Measurements from ENCODE around the gene PTPN12. TPM values are rescaled to one million over a fixed set of nuclear protein-coding genes. Genes with fewer than 3 reads are reported as not detected.
"Not testable (repeated sequence)": the region's sequence is repeated elsewhere in the genome, so short reads cannot be mapped to it uniquely, and the experiment has no call there.

The PTPN12 gene
- total RNA-seq, 1 donor from 2014 or later, result 56.3 TPM

DNA sequence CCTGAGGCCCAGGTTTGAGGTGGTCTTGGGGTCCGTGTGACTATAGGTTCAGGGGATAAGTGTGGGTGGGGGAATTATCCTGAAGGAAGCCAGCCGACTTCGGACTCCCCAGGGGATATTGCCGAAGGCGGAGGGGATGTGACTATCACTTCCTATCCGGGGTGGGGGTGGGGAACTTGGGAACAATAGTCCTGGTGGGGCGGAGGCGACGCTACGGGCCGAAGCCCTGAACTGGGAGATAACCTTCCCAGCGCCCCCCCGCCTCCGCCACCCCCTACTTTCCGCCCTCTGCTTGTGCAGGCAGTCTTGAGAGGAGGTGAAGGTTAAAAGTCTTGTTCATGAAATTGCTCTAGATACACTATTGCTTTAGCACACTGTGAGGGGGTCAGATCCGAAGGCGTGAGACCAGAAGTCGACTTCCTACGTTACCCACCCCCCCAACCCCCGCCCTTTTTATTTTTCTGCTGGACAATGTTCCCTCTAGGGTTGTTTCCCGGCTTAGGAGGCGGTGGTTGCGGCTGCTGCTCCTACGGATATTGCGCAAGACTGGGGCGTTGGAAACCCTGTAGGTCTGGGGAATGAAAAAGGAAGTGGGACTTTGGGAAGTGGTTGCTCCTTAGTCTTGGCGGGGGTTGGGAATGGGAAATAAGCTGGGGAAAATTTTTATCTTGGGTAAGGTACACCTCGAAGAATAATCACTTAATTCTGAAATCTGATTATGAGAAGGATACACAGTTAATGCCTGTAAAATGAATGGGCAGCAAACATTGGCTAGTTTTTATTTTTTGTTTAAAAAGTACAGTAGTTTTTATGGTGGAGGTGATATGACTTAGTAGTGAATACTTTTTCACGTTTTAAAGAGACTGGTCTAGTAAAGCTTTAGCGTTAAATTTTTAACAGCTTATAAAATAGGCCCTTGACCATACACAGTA lies 1.5 kb downstream of the PTPN12 start:
- peak; percentile 96 for DNase-seq

DNA sequence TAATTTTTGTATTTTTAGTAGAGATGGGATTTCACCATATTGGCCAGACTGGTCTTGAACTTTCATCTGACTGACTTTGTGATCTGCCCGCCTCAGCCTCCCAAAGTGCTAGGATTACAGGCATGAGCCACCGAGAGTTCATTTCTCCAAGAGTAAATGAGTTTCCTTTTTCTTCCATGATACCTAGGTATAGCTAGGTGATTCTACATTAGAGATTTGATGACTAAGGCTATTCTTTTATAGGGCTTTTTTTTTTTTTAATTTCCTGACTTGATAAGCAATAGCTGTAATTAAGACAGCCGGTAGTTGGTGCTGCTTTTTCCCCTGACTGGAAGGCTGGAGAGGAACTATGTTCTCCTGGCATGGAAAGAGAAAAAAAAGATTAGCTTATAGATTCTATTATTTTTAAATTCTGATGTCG lies 3.3 kb downstream of the PTPN12 start:
- peak; percentile 31 for DNase-seq

DNA sequence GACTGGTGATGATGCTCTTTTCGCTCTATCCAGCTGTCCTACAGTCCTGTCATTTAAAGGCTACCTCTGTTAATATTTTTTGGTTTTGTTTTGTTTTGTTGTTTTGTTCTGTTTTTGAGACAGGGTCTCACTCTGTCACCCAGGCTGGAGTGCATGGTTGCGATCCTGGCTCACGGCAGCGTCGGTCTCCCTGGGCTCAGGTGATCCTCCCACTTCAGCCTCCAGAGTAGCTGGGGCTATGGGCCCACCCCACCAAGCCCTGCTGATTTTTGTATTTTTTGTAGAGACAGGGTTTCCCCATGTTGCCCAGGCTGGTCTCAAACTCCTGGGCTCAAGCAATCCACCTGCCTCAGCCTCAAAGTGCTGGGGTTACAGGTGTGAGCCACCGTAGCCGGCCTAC lies 3.9 kb downstream of the PTPN12 start:
- DNase-seq, result not testable (repeated sequence)

DNA sequence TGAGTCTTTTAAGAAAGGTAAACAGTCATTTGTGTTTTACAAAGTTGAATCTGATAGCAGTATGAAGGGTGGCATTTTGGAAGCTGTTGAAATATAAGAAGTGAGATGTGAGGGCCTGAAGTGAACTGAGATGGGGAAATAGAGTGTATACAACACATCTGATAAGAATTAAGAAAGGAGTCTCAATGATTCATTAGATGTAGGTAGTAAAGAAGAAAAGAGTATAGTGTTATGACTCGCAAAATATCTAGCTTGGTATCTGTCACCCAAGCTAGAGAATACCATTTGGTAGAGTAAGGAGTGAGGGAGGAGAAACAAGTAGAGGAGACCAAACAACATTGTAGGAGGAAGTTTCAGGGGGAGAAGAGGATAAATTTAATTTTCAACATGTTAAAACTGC lies 5.3 kb downstream of the PTPN12 start:
- no peak for DNase-seq

DNA sequence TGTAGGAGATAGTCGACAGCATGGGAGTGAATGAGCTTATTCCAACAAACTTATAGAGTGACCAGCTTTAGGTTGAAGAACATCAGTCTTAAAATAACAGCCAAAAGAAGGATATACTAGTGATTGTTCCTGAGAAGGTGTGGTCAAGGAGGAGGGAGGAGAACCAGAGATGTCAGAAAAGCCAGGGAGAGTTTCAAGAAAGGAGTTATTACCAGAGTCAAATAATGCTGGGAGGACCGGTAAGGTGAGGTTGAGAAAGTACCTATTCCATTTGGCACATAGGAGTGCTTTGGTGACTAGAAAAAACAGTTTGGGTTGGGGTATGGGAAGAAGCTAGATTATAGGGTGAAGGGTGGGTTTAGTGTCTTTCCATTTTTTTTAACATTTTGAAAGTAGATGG lies 5.8 kb downstream of the PTPN12 start:
- no peak for DNase-seq

DNA sequence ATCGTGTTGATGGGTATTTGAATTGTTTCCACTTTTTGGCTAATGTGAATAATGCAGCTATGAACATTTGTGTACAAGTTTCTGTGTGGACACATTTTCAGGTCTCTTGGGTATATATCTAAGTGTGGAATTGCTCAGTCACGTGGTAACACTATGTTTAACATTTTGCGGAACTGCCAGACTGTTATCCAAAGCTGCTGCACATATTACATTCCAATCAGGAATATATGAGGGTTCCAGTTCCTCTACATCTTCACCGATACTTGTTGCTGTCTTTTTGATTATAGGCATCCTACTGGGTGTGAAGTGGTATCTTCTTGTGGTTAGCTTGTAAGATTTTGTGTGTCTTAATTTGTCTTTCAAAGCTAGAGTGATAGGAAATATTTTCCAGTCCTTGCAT lies 6.8 kb downstream of the PTPN12 start:
- no peak for DNase-seq

DNA sequence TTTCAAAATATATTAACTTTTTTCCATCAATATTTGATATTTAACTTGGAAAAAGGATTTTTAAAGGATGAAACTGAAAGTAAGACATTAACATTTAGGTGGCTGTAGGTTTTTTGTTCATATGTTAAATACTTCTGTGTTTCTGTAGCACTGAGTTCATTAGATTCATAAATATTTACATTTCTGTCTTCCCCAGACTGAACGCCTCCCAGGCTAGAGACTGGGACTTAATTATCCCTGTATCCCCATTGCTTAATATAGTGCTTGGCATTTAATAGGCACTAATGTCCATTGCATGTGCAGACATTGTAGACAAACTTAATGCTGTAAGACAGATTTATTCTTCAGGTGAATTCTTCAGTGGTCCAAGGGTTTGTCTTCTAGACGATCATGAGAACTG lies 7.4 kb downstream of the PTPN12 start:
- no peak for DNase-seq

DNA sequence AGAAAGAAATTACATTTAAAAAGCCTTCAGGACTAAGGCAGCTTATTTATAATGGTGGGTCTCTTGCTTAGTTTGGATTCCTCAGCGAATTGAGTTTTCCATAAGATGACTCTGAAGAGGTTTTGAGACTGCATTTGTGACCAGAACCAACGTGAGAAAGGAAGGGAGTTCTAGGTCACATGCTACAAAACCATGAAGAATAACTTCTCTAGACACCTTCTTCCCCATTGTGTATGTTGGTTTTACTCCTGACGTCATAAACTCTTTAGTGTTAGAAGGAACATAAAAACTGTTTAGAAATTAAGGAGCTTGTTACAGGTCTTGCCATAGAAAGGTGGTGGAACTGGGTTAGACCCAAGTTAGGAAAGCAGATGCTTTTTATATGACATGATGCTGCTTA lies 11.1 kb downstream of the PTPN12 start:
- DNase-seq, result no peak

DNA sequence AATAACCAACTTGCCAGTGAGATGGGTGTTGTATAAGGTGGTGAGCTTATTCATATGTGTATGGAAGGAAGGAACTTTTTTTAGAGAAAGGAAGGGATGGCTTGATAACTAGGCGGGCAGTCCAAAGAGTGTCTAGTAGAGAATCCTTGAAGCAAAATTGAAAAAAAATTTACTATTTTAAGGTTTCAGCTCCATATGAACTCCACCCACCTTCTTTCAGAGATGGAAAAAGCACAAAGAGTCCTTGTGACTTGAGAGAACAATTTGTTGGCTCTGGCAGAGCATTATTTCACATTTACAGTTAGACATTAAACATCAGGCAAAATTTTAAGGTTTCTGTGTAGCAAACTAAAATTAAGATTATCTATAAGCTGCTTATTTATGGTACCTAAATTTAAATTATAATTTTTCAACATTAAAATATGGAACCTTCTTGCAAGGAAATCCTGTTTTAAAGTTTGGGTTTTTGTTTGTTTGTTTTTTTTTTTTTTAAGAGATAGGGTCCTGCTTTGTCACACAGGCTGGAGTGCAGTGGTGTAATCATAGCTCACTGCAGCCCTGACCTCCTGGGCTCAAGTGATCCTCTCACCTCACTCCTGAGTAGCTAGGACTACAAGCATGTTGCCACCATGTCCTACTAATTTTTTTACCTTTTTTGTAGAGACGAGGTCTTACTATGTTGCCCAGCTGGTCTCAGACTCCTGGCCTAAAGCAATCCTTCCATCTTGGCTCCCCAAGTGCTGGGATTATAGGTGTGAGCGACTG lies 12.2 kb downstream of the PTPN12 start:
- no peak for DNase-seq

DNA sequence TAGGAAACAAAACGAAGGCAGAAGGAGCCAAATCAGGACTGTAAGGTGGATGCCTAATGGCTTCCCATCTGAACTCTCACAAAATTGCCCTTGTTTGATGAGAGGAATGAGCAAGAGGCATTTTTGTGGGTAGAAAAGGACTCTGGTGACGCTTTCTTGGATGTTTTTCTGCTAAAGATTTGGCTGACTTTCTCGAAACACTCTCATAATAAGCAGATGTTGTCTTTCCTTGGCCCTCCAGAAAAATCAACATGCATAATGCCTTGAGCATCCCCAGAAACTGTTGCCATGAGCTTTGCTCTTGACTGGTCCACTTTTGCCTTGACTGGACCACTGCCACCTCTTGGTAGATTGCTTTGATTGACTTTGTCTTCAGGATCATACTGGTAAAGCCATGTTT lies 13.5 kb downstream of the PTPN12 start:
- no peak for DNase-seq

DNA sequence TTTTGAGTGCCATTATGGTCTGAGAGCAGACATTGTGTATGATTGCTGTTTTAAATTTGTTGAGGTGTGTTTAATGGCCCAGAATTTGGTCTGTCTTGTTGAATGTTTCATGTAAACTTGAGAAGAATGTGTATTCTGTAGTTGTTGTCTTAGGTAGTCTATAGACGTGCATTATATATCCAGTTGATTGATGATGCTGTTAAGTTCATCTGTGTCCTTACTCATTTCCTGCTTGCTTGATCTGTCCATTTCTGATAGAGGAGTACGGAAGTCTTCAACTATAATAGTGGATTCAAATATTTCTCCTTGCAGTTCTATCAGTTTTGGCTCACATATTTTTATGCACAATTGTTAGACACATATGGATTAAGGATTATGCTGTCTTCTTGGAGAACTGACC lies 16.0 kb downstream of the PTPN12 start:
- peak; percentile 36 for DNase-seq

DNA sequence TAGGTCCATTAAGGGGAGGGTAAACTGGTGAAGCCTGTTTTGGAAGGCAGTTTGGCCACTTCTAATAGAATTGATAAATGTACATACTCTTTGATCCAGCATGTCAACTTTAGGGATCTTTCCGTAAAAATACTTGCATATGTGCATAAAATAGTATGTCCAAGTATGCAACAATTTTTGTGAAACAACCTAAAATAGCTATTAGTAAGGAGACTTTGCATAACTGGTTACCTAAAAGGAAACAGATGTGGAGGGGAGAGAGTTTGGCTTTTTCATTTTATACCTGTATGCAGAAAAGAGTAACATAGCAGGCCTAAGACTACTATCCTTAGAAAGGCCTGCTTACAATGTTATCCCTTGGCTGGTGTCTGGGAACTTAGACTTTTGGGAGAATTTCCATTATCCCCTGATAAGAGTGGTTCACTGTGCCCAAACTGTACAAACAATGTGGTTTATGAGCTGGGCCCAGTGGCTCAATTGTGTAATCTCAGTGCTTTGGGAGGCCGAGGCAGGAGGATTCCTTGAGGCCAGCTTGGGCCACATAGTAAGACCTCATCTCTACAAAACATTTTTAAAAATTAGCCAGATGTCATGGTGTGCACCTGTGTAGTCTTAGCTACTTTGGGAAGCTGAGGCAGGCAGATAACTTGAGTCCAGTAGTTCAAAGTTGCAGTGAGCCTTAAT lies 21.3 kb downstream of the PTPN12 start:
- no peak for DNase-seq

DNA sequence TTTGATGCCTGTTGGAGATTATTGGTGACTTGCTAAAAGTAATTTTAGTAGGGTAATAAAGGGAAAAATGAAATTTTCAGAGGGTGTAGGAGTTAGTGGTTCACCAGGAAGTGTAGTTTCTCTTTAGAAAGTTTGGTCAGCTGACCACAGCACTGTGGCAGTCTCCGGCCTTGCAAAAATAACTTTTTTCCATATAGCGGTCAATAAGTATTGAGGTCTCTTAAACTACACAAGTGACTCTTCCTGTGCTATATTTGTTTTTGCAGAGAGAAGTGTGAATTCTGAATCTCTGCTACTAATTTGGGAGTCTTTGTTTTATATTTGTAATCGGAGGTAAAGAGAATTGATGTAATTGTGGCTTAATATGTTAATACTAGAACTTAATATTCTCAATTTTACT lies 24.3 kb downstream of the PTPN12 start:
- DNase-seq, result no peak

DNA sequence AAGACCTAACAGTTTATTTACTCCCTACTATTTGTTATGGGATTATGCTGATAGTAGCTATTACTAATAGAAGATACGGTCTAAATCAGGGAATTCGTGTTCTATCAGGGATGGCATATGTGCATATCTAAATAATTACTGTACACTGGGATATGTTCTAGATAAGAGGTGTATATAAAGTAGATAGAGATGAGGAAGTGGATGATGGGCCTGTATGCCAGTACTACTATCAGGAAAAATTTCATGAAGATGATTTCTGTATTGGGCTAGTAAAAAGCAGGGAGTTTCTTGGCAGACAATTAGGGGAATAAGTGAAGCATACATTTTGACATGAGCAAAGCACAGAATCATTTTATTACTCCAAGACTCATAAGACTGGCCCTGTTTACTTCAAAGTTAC lies 26.2 kb downstream of the PTPN12 start:
- DNase-seq, result no peak

DNA sequence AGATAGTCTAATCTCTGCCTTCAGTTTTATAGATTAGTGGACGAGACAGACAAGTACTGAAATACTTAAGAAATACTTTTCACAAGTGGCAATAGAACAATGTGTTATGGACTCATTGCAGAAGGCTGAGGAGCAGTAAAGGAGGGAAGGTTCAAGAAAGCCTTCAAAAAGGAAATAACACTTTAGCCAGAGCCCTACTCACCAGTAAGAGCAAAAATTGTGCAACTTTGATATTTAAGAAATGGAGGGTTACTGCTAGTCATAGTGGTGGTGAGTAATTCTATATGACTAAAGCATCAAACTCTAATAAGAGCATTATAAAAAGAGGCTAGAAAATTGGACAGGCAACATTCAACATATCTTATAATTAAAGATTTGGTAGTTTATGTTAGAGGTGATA lies 28.8 kb downstream of the PTPN12 start:
- no peak for DNase-seq

DNA sequence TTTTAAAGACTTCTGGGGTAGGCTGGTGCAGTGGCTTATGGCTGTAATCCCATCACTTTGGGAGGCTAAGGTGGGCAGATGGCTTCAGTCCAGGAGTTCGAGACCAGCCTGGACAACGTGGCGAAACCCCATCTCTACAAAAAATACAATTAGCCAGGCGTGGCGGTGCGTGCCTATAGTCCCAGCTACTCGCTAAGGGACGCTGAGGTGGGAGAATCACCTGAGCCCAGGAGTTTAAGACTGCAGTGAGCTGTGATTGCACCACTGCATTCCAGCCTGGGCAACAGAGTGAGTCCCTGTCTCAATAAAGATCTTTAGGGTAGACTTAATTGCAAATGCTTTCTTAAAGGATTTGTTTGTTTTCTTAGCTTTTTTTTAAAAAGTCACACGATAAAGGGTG lies 29.3 kb downstream of the PTPN12 start:
- no peak for DNase-seq

DNA sequence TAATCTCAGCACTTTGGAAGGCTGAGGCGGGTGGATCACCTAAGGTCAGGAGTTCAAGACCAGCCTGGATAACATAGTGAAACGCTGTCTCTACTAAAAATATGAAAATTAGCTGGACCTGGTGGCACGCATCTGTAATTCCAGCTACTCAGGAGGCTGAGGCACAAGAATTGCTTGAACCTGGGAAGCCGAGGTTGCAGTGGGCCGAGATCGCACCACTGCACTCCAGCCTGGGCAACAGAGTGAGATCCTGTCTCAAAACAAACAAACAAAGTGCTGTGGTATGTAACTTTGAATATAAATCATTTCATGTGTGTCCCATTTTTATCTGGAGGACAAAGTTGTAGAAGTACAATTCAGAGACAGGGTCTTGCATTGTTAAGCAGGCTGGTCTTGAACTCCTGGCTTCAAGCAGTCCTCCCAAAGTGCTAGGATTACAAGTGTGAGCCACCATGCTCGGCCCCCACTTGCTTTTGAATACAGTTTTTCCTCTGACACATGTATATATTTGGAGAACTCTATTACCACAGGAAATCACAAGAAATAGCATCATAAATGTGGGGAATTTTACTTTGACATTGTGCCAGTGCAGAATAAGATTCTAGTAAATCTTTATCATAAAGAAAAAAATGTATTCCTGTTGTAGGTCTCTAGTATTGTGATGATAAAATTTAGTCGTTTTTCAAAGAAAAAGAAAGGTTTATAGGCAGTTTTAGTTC lies 32.6 kb downstream of the PTPN12 start:
- peak; percentile 57 for DNase-seq

DNA sequence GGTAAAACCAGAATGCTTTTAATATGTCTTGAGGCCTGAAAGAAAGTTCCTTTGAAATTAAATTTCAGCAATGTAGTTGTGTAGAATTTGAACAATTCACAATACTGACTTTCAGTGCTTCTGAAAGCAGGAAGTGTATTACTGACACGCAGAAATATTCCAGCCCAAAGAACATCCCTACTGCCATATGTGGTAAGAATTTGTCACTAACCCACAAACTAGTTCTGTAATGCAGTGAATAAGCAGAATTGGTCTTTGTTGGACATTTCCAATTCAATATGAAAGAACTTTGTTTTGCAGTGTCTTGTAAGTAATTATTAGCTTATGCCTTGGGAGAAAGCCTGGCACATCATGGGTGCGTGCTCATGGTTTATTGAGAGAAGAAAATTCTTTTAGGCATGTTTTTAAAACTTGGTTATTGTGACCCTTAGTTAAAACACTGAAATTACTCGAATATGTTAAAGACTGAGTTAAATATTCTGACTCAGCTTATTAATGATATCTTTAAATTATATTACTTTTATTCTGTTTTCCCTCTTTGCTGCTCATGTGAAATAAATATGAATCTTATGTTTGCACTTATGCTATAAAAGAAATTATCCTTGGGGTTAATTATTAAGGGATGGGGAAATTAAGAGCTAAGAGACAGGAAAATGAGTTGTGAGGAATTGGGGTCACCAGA lies 33.4 kb downstream of the PTPN12 start:
- DNase-seq, result peak; percentile 62

DNA sequence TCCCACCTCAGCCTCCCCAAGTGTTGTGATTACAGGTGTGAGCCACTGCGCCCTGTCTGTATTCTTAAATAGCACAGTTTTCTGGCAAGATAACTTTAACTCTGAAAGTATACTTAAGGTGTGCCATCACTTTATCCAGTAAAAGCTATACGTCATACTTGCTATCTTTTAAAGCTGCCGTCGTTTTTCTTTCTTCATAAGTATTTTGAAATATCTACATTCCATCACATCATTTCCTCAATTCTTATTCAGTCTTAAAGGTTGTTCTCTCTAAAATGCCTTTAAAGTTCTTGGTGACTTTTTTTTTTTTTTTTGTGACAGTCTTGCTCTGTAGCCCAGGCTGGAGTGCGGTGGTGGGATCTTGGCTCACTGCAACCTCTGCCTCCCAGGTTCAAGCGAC lies 34.7 kb downstream of the PTPN12 start:
- DNase-seq, result no peak

DNA sequence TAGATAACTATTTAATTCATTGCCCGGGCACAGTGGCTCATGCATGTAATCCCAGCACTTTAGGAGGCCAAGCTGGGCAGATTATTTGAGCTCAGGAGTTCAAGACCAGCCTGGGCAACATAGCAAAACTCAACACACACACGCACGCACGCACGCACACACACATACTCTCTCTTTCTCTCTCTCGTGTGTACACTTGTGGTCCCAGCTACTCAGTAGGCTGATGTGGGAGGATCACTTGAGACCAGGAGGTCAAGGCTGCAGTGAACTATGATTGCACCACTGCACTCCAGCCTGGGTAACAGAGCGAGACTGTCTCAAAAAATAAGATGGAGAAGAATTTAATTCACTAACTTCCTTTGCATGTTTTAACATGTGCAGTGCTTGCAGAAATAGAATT lies 38.1 kb downstream of the PTPN12 start:
- DNase-seq, result no peak

DNA sequence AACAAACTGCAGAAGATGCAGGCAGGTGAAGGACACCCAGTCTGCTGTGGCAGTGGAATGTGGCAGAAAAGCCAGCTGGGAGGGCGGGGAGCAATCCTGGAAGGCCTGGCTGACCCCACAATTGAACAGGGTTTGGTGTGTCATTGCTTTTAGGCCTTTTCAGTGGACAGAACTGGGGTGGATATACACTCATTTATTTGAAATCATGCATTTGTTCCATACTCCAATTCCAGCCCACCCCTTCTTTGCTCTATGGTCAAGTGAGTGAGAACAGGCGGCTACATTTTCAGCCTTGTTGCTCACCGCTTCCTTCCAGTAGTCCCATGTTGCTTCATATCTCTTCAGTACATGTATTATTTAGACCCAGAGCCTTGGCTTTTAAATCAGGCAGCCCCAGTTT lies 39.8 kb downstream of the PTPN12 start:
- no peak for DNase-seq

DNA sequence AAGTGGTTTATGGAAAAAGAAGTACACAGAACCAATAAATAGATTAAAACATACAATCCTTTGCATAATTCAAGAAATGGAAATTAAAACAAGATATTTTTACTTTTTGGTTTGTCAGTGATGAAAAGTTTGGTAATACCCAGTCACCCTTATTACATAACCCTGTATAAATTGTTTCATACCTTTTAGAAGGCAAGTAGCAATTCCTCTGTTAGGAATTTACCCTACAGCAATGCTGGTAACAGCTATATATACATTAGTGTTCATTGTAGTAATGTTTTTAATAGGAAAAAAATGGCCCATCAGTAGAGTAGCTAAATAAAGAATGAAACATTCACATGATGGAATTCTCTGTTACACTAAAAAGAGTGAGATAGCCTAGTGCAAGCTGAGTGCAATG lies 42.7 kb downstream of the PTPN12 start:
- DNase-seq, result no peak
